HCEC 1CT (cell line): Measurements from ENCODE around the gene ABCA10.
A peak's percentile ranks its signal among the peaks of the same experiment; 100 is the strongest.

ENCODE experiments used
- DNase-seq: peaks from one replicate; pipeline ENCODE4 v3.0.0-alpha.2; 2017

ABCA10 gene

GRCh38 chr17:69164206-69164605 is 64.4 kb downstream of the ABCA10 start:
- no peak for DNase-seq

- DNase-seq, result no peak
Measured at GRCh38 chr17:69159418-69159817, 69.2 kb downstream of the ABCA10 start.

GRCh38 chr17:69154267-69154666 is 74.4 kb downstream of the ABCA10 start:
- no peak for DNase-seq

- no peak for DNase-seq
Measured at GRCh38 chr17:69150333-69150732, 78.3 kb downstream of the ABCA10 start.

- DNase-seq, result no peak
Measured at GRCh38 chr17:69147460-69147859, 81.2 kb downstream of the ABCA10 start.

GRCh38 chr17:69144331-69145255 is 84.0 kb downstream of the ABCA10 start:
- no peak for DNase-seq

- no peak for DNase-seq
Measured at GRCh38 chr17:69143683-69144231, 84.9 kb downstream of the ABCA10 start.

- no peak for DNase-seq
Measured at GRCh38 chr17:69143151-69143550, 85.5 kb downstream of the ABCA10 start.

GRCh38 chr17:69142175-69142802 is 86.3 kb downstream of the ABCA10 start:
- DNase-seq, result peak; percentile 84

- DNase-seq, result peak; percentile 75
Measured at GRCh38 chr17:69141431-69142174, 87.0 kb downstream of the ABCA10 start, which contains the start of gene ABCA6. Gene ABCA6 (minus strand): TSS chr17:69141895. CDS start chr17:69140703, 1,192 bp downstream.

GRCh38 chr17:69134112-69134511 is 94.5 kb downstream of the ABCA10 start:
- DNase-seq, result no peak

GRCh38 chr17:69130627-69131296 is 97.9 kb downstream of the ABCA10 start:
- DNase-seq, result no peak

GRCh38 chr17:69123626-69124025 is 105.0 kb downstream of the ABCA10 start:
- no peak for DNase-seq

GRCh38 chr17:69122065-69122464 is 106.6 kb downstream of the ABCA10 start:
- no peak for DNase-seq

- DNase-seq, result no peak
Measured at GRCh38 chr17:69117855-69118784, 110.5 kb downstream of the ABCA10 start.

GRCh38 chr17:69111794-69112193 is 116.8 kb downstream of the ABCA10 start:
- no peak for DNase-seq

GRCh38 chr17:69105907-69106730 is 122.5 kb downstream of the ABCA10 start:
- no peak for DNase-seq

- no peak for DNase-seq
Measured at GRCh38 chr17:69103557-69104233, 124.9 kb downstream of the ABCA10 start.

GRCh38 chr17:69098625-69099024 is 130.0 kb downstream of the ABCA10 start:
- DNase-seq, result no peak
